Caco-2 (cell line): ENCODE data around the gene UNC5B. TPM values are rescaled to one million over a fixed set of nuclear protein-coding genes. Genes with fewer than 3 reads are reported as not detected.

Source experiments
- BruUV-seq: library from RNA; stranded (reverse); fragments of 400-500 nt; replicated peaks from 2 replicates; lab custom pipeline; 2021; lab: Mats Ljungman, UMichigan
- CTCF ChIA-PET: fragments of 300-600 bp; sonication (Branson Sonifier 250); formaldehyde crosslinking; loops from one replicate; lab custom pipeline; 2022; ENCODE audit warnings: antibody characterized with exemption; lab: Charles Lee
- POLR2A ChIA-PET: fragments of 300-600 bp; sonication (Branson Sonifier 250); formaldehyde crosslinking; loops from one replicate; lab custom pipeline; 2022; ENCODE audit warnings: antibody characterized with exemption; lab: Charles Lee
- DNase-seq, 2 experiments: peaks; one replicate each; pipeline versions ENCODE4 v3.0.0 to v3.0.0-alpha.2; 2020 to 2022
- H3K27me3 ChIP-seq: replicated peaks from 2 replicates; pipeline ENCODE4 v1.6.0; 2011; ENCODE audit warnings: low read length; ENCODE audit not compliant: control insufficient read depth, insufficient read depth
- H3K36me3 ChIP-seq: 2 replicates; pipeline ENCODE4 v1.5.1; 2011; ENCODE audit warnings: low read length; ENCODE audit not compliant: control insufficient read depth, insufficient read depth
- H3K4me1 ChIP-seq: fragments of 250-450 bp; sonication (Bioruptor Pico); 2 replicates; pipeline ENCODE4 v1.5.1; 2020; ENCODE audit warnings: mild to moderate bottlenecking
- H3K4me3 ChIP-seq: 2 replicates; pipeline ENCODE4 v1.5.1; 2011; ENCODE audit warnings: low read depth, mild to moderate bottlenecking, control low read depth, low read length
- H3K9me3 ChIP-seq: fragments of 250-450 bp; sonication (Bioruptor Pico); 2 replicates; pipeline ENCODE4 v1.5.1; 2020; ENCODE audit warnings: mild to moderate bottlenecking, moderate library complexity
- H3K27ac Mint-ChIP-seq: one replicate; pipeline ENCODE4 v1.8.0; 2022; ENCODE audit warnings: mixed read lengths; ENCODE audit not compliant: unreplicated experiment
- H3K27me3 Mint-ChIP-seq: one replicate; pipeline ENCODE4 v1.8.0; 2022; ENCODE audit warnings: mixed read lengths; ENCODE audit not compliant: insufficient read depth, unreplicated experiment
- H3K36me3 Mint-ChIP-seq: one replicate; pipeline ENCODE4 v1.8.0; 2022; ENCODE audit warnings: mild to moderate bottlenecking, mixed read lengths; ENCODE audit not compliant: insufficient read depth, unreplicated experiment
- H3K4me1 Mint-ChIP-seq: one replicate; pipeline ENCODE4 v1.8.0; 2022; ENCODE audit warnings: low read depth, mixed read lengths; ENCODE audit not compliant: unreplicated experiment
- H3K4me3 Mint-ChIP-seq: one replicate; pipeline ENCODE4 v1.8.0; 2022; ENCODE audit warnings: mild to moderate bottlenecking, moderate library complexity, mixed read lengths; ENCODE audit not compliant: unreplicated experiment
- H3K9me3 Mint-ChIP-seq: one replicate; pipeline ENCODE4 v1.8.0; 2022; ENCODE audit warnings: mixed read lengths; ENCODE audit not compliant: unreplicated experiment
- intact Hi-C: fragments of 100-400 bp; cut with micrococcal nuclease; formaldehyde crosslinking; loops from one replicate; pipeline ENCODE4 v1.10.0; 2022; ENCODE audit not compliant: unreplicated experiment
- total RNA-seq: library from RNA; stranded (reverse); gene quantifications from 2 replicates; pipeline ENCODE4 v1.2.3, GENCODE V29; 2022
- TF ChIP-seq, protein P1 (sequence below), 2 experiments: fragments of 200-600 bp in 1 of 2; IDR thresholded peaks; 1 replicate in 1 of 2; 2 replicates in 1 of 2; pipeline versions ENCODE4 v1.5.1 to v1.8.0; 2011 to 2022; ENCODE audit warnings: antibody characterized with exemption in 1 of 2, control low read depth in 1 of 2, inconsistent platforms in 1 of 2, low read depth in 1 of 2, low read length in 1 of 2, mild to moderate bottlenecking in 1 of 2, moderate library complexity in 1 of 2; ENCODE audit not compliant: insufficient read depth in 1 of 2, severe bottlenecking in 1 of 2, unreplicated experiment in 1 of 2

The UNC5B gene
- total RNA-seq, 1 experiment from 2014 or later = 22.4 TPM

DNA sequence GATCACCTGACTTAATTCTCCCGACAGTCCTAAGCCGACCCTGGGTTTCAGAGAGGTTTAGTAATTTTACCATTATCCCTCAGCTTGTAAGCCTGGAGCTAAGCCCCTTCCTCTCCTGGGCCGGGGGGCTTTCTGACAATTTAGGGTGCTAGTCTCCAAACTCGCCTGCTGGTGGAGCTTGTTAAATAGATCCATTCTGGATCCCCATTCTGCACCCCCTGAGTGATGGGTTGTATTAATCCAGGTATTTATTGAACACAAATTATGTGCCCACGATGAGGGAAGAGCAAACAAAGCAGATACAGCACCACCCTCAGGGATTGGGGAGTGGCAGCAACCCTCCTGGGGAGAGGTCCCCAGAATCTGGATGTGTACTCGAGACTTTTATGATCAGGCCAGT lies 105.4 kb downstream of the UNC5B start:
- no peaks in the 10 kb centered on the region for H3K9me3 ChIP-seq
- H3K4me3 Mint-ChIP-seq = no peak overlapping the region
- ChIA-PET CTCF (interaction anchor here (0.7 to 1.1 kb wide), 2 partner anchors 391 to 495 kb away, joined by 3 to 4 read pairs; no protein-coding TSS in a partner anchor), POLR2A (no interaction called here)
- peaks cover 18% of the 10 kb centered on the region for H3K4me1 ChIP-seq
- no peaks in the 10 kb centered on the region for H3K36me3 ChIP-seq
- H3K27me3 ChIP-seq = no peaks in the 10 kb centered on the region
- peaks cover 7% of the 10 kb centered on the region for H3K36me3 Mint-ChIP-seq
- BruUV-seq = no TSS peak
- H3K27ac Mint-ChIP-seq = no peak overlapping the region
- no peak overlapping the region for H3K4me3 ChIP-seq
- intact Hi-C loops = loop anchor here (10.0 kb wide), 2 partner anchors 147 to 317 kb away; no protein-coding TSS in a partner anchor
- H3K27me3 Mint-ChIP-seq = peaks cover 5% of the 10 kb centered on the region
- H3K9me3 Mint-ChIP-seq = no peaks in the 10 kb centered on the region
- TF ChIP-seq, protein P1, sequence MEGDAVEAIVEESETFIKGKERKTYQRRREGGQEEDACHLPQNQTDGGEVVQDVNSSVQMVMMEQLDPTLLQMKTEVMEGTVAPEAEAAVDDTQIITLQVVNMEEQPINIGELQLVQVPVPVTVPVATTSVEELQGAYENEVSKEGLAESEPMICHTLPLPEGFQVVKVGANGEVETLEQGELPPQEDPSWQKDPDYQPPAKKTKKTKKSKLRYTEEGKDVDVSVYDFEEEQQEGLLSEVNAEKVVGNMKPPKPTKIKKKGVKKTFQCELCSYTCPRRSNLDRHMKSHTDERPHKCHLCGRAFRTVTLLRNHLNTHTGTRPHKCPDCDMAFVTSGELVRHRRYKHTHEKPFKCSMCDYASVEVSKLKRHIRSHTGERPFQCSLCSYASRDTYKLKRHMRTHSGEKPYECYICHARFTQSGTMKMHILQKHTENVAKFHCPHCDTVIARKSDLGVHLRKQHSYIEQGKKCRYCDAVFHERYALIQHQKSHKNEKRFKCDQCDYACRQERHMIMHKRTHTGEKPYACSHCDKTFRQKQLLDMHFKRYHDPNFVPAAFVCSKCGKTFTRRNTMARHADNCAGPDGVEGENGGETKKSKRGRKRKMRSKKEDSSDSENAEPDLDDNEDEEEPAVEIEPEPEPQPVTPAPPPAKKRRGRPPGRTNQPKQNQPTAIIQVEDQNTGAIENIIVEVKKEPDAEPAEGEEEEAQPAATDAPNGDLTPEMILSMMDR (IDR thresholded peaks at IDR 0.05; ENCODE audit: insufficient read depth in 1 of 2, low read depth in 1 of 2, low read length in 1 of 2, severe bottlenecking in 1 of 2, unreplicated experiment in 1 of 2) = no peak
- no peak for DNase-seq
- no peaks in the 10 kb centered on the region for H3K4me1 Mint-ChIP-seq

DNA sequence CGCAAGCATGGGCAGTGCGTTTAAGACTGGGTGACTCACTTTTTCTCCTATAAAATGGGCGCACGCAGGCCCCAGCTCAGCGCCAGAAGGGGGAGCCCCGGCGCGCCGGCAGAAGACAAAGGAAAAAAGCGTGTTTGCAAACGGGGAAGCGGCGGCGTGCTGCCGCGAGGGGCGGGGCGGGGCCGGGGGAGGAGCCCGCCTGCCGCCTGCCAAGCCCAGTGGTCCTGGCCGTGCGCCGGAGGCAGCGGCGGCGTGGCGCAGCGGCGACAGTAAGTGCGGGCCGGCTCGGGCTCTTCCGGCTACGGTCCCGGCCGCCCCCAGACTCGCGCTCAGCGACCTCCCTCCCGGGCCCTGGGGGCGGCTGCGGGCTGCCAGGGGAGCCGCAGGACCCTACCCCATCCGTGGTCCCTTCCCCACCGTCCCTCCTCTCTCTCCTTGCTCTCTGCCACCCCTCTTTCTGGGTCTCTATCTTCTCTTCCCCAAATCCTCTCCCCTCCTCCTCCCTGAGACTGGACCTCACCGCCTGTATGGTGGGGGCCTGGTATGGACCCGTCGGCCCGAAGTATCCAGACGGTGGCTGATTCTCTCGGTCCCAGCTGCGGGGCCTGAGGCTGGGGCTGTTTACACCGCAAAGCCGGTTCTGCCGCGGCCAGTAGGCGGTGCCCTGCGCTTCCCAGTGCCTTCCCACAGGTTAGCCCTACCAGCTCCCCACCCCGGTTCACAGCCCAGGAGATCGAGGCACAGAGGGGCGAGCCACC lies 106.9 kb downstream of the UNC5B start, which contains the start of gene SLC29A3:
SLC29A3 (plus strand) TSS at position 218 of the 758 bp plus-strand sequence; CDS start at position 269, 51 bp downstream.
- Mint-ChIP-seq H3K4me3 (peak within 1 kb of the TSS; percentile 93), H3K27me3 (no peaks in the 10 kb centered on the region), H3K27ac (peak within 1 kb of the TSS; percentile 56), H3K4me1 (peaks cover 7% of the 10 kb centered on the region), H3K36me3 (peaks cover 13% of the 10 kb centered on the region), H3K9me3 (no peaks in the 10 kb centered on the region)
- TF ChIP-seq, protein P1 (IDR thresholded peaks at IDR 0.05; ENCODE audit: insufficient read depth in 1 of 2, low read depth in 1 of 2, low read length in 1 of 2, severe bottlenecking in 1 of 2, unreplicated experiment in 1 of 2) = peak; percentile 83 to 95
- H3K36me3 ChIP-seq = no peaks in the 10 kb centered on the region
- peak; percentile 91 for DNase-seq
- H3K9me3 ChIP-seq = no peaks in the 10 kb centered on the region
- peak within 1 kb of the TSS; percentile 71 for H3K4me3 ChIP-seq
- BruUV-seq = no TSS peak
- ChIA-PET POLR2A (interaction anchor here (0.6 to 1.9 kb wide), 10 partner anchors 21 to 319 kb away, joined by 3 to 13 read pairs (median 5); no protein-coding TSS in a partner anchor), CTCF (interaction anchor here (0.5 to 2.6 kb wide), 54 partner anchors 10 to 1672 kb away, joined by 3 to 50 read pairs (median 4); partner anchors contain the start of genes CDH23 and VSIR)
- intact Hi-C loops = loop anchor here (1.0 to 10.0 kb wide), 5 partner anchors 24 to 316 kb away; no protein-coding TSS in a partner anchor
- H3K4me1 ChIP-seq = peaks cover 22% of the 10 kb centered on the region
- H3K27me3 ChIP-seq = no peaks in the 10 kb centered on the region

DNA sequence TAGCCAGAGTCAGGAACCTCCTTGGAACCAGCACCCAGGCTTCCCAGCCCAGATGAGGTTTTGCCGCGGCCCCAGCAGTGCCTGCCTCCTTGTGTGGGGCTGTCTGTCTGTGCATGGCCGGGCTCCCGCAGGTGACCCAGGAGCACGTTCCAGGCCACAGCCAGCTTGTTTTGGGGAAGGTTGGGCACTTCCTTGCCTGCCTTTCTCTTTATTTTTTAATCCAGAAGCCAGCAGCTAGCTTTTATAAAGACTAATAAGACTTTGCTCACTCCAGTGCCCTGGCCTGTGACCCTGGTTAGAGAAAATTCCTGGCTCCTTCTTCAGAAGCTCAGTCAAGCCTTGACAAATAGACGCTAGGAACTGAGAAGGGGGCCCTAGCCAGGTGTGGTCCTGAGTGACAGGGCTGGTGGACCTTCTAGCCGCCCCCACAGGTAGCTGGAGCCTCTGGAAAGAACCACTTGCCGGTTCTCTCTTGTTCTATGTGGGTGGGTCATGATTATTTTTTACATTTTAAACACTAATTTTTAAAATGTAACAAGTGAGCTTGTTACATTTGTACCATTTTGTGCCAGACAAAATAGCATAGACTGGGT lies 107.5 kb downstream of the UNC5B start:
- ChIA-PET POLR2A (interaction anchor here (0.6 to 1.9 kb wide), 6 partner anchors 20 to 319 kb away, joined by 3 to 13 read pairs (median 6); no protein-coding TSS in a partner anchor), CTCF (interaction anchor here (0.6 to 2.6 kb wide), 36 partner anchors 9 to 454 kb away, joined by 3 to 50 read pairs (median 4); partner anchors contain the start of genes CDH23 and VSIR)
- peak overlapping the region; percentile 93 for H3K4me3 Mint-ChIP-seq
- Histone ChIP-seq H3K4me1 (peaks cover 22% of the 10 kb centered on the region), H3K4me3 (peak overlapping the region; percentile 71), H3K27me3 (no peaks in the 10 kb centered on the region), H3K36me3 (no peaks in the 10 kb centered on the region), H3K9me3 (no peaks in the 10 kb centered on the region)
- peaks cover 19% of the 10 kb centered on the region for H3K36me3 Mint-ChIP-seq
- peak overlapping the region; percentile 56 for H3K27ac Mint-ChIP-seq
- no peak for DNase-seq
- no peaks in the 10 kb centered on the region for H3K9me3 Mint-ChIP-seq
- no peaks in the 10 kb centered on the region for H3K27me3 Mint-ChIP-seq
- TF ChIP-seq, protein P1 (IDR thresholded peaks at IDR 0.05; ENCODE audit: insufficient read depth in 1 of 2, low read depth in 1 of 2, low read length in 1 of 2, severe bottlenecking in 1 of 2, unreplicated experiment in 1 of 2) = peak in 1 of 2 experiments; percentile 3
- H3K4me1 Mint-ChIP-seq = peaks cover 7% of the 10 kb centered on the region
- intact Hi-C loops = loop anchor here (1.0 to 10.0 kb wide), 5 partner anchors 23 to 315 kb away; no protein-coding TSS in a partner anchor
- TSS peak; percentile 34 for BruUV-seq
